ENCODE measurements around the gene A1CF. TPM values are rescaled to one million over a fixed set of nuclear protein-coding genes. Genes with fewer than 3 reads are reported as not detected.

Gene A1CF
- total and polyA plus RNA-seq, 5 donors from 2014 or later, result not detected

- peaks cover 11% of the 10 kb centered on the region for H3K27me3 Mint-ChIP-seq
- Histone ChIP-seq H3K27ac (ENCODE audit: insufficient read depth, low read length, poor library complexity, severe bottlenecking) (no peak overlapping the region), H3K9me3 (ENCODE audit: control insufficient read depth in 2 of 2, low read length in 2 of 2) (no peaks in the 10 kb centered on the region), H3K27me3 (ENCODE audit: control insufficient read depth, insufficient read depth, low read length) (peaks cover 6% of the 10 kb centered on the region), H3K4me1 (ENCODE audit: control insufficient read depth, insufficient read depth, low read length, poor library complexity, severe bottlenecking) (no peaks in the 10 kb centered on the region), H3K36me3 (ENCODE audit: control insufficient read depth, insufficient read depth, low read length) (no peaks in the 10 kb centered on the region), H3K4me3 (ENCODE audit: low read depth, low read length) (no peak overlapping the region)
- DNase-seq, result no peak
- no peak overlapping the region for H3K4me3 Mint-ChIP-seq
- H3K4me1 Mint-ChIP-seq, result no peaks in the 10 kb centered on the region
- no peaks in the 10 kb centered on the region for H3K36me3 Mint-ChIP-seq
- no peak for ATAC-seq (ENCODE audit: low read depth in 2 of 2)
- no peak overlapping the region for H3K27ac Mint-ChIP-seq
- peaks cover 0 to 2% (median 0%) of the 10 kb centered on the region in 7 donors for H3K9me3 Mint-ChIP-seq
Measured at GRCh38 chr10:50846753-50847152, 38.7 kb downstream of the A1CF start.

- Mint-ChIP-seq H3K27me3 (peaks cover 34% of the 10 kb centered on the region), H3K4me1 (no peaks in the 10 kb centered on the region), H3K36me3 (no peaks in the 10 kb centered on the region), H3K9me3 (peaks cover 0 to 2% (median 0%) of the 10 kb centered on the region in 7 donors), H3K27ac (no peak overlapping the region), H3K4me3 (no peak overlapping the region)
- H3K27me3 ChIP-seq (ENCODE audit: control insufficient read depth, insufficient read depth, low read length), result peaks cover 7% of the 10 kb centered on the region
- no peaks in the 10 kb centered on the region for H3K36me3 ChIP-seq (ENCODE audit: control insufficient read depth, insufficient read depth, low read length)
- H3K4me1 ChIP-seq (ENCODE audit: control insufficient read depth, insufficient read depth, low read length, poor library complexity, severe bottlenecking), result no peaks in the 10 kb centered on the region
- ATAC-seq (ENCODE audit: low read depth in 2 of 2) (no peak), DNase-seq (no peak)
- H3K9me3 ChIP-seq (ENCODE audit: control insufficient read depth in 2 of 2, low read length in 2 of 2), result no peaks in the 10 kb centered on the region
- H3K4me3 ChIP-seq (ENCODE audit: low read depth, low read length), result no peak overlapping the region
- H3K27ac ChIP-seq (ENCODE audit: insufficient read depth, low read length, poor library complexity, severe bottlenecking), result no peak overlapping the region
Measured at GRCh38 chr10:50837095-50837494, 48.3 kb downstream of the A1CF start.

- no peak overlapping the region for H3K27ac Mint-ChIP-seq
- ATAC-seq (ENCODE audit: low read depth in 2 of 2), result no peak
- H3K4me3 ChIP-seq (ENCODE audit: low read depth, low read length), result no peak overlapping the region
Measured at GRCh38 chr10:50832171-50832751, 53.2 kb downstream of the A1CF start.

GRCh38 chr10:50830066-50830465 is 55.4 kb downstream of the A1CF start:
- Histone ChIP-seq H3K4me3 (ENCODE audit: low read depth, low read length) (no peak overlapping the region), H3K27me3 (ENCODE audit: control insufficient read depth, insufficient read depth, low read length) (peaks cover 9% of the 10 kb centered on the region), H3K9me3 (ENCODE audit: control insufficient read depth in 2 of 2, low read length in 2 of 2) (no peaks in the 10 kb centered on the region), H3K27ac (ENCODE audit: insufficient read depth, low read length, poor library complexity, severe bottlenecking) (no peak overlapping the region), H3K4me1 (ENCODE audit: control insufficient read depth, insufficient read depth, low read length, poor library complexity, severe bottlenecking) (no peaks in the 10 kb centered on the region), H3K36me3 (ENCODE audit: control insufficient read depth, insufficient read depth, low read length) (no peaks in the 10 kb centered on the region)
- Mint-ChIP-seq H3K4me1 (no peaks in the 10 kb centered on the region), H3K27ac (no peak overlapping the region), H3K4me3 (no peak overlapping the region), H3K27me3 (peaks cover 34% of the 10 kb centered on the region), H3K36me3 (no peaks in the 10 kb centered on the region), H3K9me3 (peaks cover 0 to 4% (median 0%) of the 10 kb centered on the region in 7 donors)
- DNase-seq, result no peak
- no peak for ATAC-seq (ENCODE audit: low read depth in 2 of 2)

More at GRCh38 chr10:50832171-50832751, 53.2 kb downstream of the A1CF start:
- Histone ChIP-seq H3K36me3 (ENCODE audit: control insufficient read depth, insufficient read depth, low read length) (no peaks in the 10 kb centered on the region), H3K27me3 (ENCODE audit: control insufficient read depth, insufficient read depth, low read length) (peaks cover 9% of the 10 kb centered on the region), H3K4me1 (ENCODE audit: control insufficient read depth, insufficient read depth, low read length, poor library complexity, severe bottlenecking) (no peaks in the 10 kb centered on the region), H3K9me3 (ENCODE audit: control insufficient read depth in 2 of 2, low read length in 2 of 2) (no peaks in the 10 kb centered on the region), H3K27ac (ENCODE audit: insufficient read depth, low read length, poor library complexity, severe bottlenecking) (no peak overlapping the region)
- Mint-ChIP-seq H3K9me3 (peaks cover 0 to 3% (median 0%) of the 10 kb centered on the region in 7 donors), H3K27me3 (peaks cover 38% of the 10 kb centered on the region), H3K4me3 (no peak overlapping the region), H3K4me1 (no peaks in the 10 kb centered on the region), H3K36me3 (no peaks in the 10 kb centered on the region)
- DNase-seq, result no peak

- DNase-seq (no peak), ATAC-seq (ENCODE audit: low read depth in 2 of 2) (no peak)
- Mint-ChIP-seq H3K4me3 (no peak overlapping the region), H3K27ac (no peak overlapping the region), H3K9me3 (peaks cover 0 to 6% (median 0%) of the 10 kb centered on the region in 7 donors), H3K4me1 (no peaks in the 10 kb centered on the region), H3K27me3 (peaks cover 36% of the 10 kb centered on the region), H3K36me3 (no peaks in the 10 kb centered on the region)
- Histone ChIP-seq H3K4me1 (ENCODE audit: control insufficient read depth, insufficient read depth, low read length, poor library complexity, severe bottlenecking) (no peaks in the 10 kb centered on the region), H3K9me3 (ENCODE audit: control insufficient read depth in 2 of 2, low read length in 2 of 2) (no peaks in the 10 kb centered on the region), H3K36me3 (ENCODE audit: control insufficient read depth, insufficient read depth, low read length) (no peaks in the 10 kb centered on the region), H3K27ac (ENCODE audit: insufficient read depth, low read length, poor library complexity, severe bottlenecking) (no peak overlapping the region), H3K4me3 (ENCODE audit: low read depth, low read length) (no peak overlapping the region), H3K27me3 (ENCODE audit: control insufficient read depth, insufficient read depth, low read length) (peaks cover 21% of the 10 kb centered on the region)
Measured at GRCh38 chr10:50824782-50825181, 60.6 kb downstream of the A1CF start.

- Mint-ChIP-seq H3K4me3 (no peak overlapping the region), H3K27me3 (peaks cover 39% of the 10 kb centered on the region), H3K27ac (no peak overlapping the region), H3K9me3 (peaks cover 0 to 6% (median 0%) of the 10 kb centered on the region in 7 donors), H3K4me1 (no peaks in the 10 kb centered on the region), H3K36me3 (no peaks in the 10 kb centered on the region)
- Histone ChIP-seq H3K27me3 (ENCODE audit: control insufficient read depth, insufficient read depth, low read length) (peaks cover 22% of the 10 kb centered on the region), H3K36me3 (ENCODE audit: control insufficient read depth, insufficient read depth, low read length) (no peaks in the 10 kb centered on the region), H3K4me1 (ENCODE audit: control insufficient read depth, insufficient read depth, low read length, poor library complexity, severe bottlenecking) (no peaks in the 10 kb centered on the region), H3K9me3 (ENCODE audit: control insufficient read depth in 2 of 2, low read length in 2 of 2) (no peaks in the 10 kb centered on the region), H3K4me3 (ENCODE audit: low read depth, low read length) (no peak overlapping the region), H3K27ac (ENCODE audit: insufficient read depth, low read length, poor library complexity, severe bottlenecking) (no peak overlapping the region)
- no peak for ATAC-seq (ENCODE audit: low read depth in 2 of 2)
- DNase-seq, result no peak
Measured at GRCh38 chr10:50823789-50824188, 61.6 kb downstream of the A1CF start.

GRCh38 chr10:50809596-50809995 is 75.8 kb downstream of the A1CF start:
- Mint-ChIP-seq H3K9me3 (peaks cover 0 to 2% (median 0%) of the 10 kb centered on the region in 7 donors), H3K27ac (no peak overlapping the region), H3K4me1 (no peaks in the 10 kb centered on the region), H3K4me3 (no peak overlapping the region), H3K27me3 (peaks cover 32% of the 10 kb centered on the region), H3K36me3 (no peaks in the 10 kb centered on the region)
- DNase-seq, result no peak
- H3K9me3 ChIP-seq (ENCODE audit: control insufficient read depth in 2 of 2, low read length in 2 of 2), result no peaks in the 10 kb centered on the region
- no peak for ATAC-seq (ENCODE audit: low read depth in 2 of 2)
- H3K36me3 ChIP-seq (ENCODE audit: control insufficient read depth, insufficient read depth, low read length), result no peaks in the 10 kb centered on the region
- H3K4me1 ChIP-seq (ENCODE audit: control insufficient read depth, insufficient read depth, low read length, poor library complexity, severe bottlenecking), result no peaks in the 10 kb centered on the region
- H3K4me3 ChIP-seq (ENCODE audit: low read depth, low read length), result no peak overlapping the region
- peaks cover 9% of the 10 kb centered on the region for H3K27me3 ChIP-seq (ENCODE audit: control insufficient read depth, insufficient read depth, low read length)
- H3K27ac ChIP-seq (ENCODE audit: insufficient read depth, low read length, poor library complexity, severe bottlenecking), result no peak overlapping the region

Measured in CD4-positive, CD25-positive, alpha-beta regulatory T cell (primary cell).